ENCODE measurements around the gene LRBA.

DNA sequence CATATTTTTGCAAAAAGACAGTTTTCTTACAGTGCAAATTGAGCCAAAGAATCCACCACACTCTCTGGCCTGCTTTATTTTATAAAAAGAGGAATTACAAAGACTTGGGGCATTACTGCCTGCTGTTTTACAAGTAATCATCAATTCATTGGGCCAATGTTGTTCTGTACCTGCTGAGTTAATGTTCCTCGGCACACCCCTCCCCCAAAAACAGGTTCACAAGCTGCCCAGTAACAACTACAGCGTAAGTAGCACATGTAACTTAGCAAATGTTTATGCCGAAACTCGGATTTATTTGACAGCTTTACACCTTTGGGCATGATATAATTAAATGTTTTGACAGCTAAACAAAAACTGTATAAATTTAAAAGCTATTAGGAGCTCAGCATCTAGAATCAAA is 647.8 kb downstream of the LRBA start:
- TF ChIP-seq, protein P1, sequence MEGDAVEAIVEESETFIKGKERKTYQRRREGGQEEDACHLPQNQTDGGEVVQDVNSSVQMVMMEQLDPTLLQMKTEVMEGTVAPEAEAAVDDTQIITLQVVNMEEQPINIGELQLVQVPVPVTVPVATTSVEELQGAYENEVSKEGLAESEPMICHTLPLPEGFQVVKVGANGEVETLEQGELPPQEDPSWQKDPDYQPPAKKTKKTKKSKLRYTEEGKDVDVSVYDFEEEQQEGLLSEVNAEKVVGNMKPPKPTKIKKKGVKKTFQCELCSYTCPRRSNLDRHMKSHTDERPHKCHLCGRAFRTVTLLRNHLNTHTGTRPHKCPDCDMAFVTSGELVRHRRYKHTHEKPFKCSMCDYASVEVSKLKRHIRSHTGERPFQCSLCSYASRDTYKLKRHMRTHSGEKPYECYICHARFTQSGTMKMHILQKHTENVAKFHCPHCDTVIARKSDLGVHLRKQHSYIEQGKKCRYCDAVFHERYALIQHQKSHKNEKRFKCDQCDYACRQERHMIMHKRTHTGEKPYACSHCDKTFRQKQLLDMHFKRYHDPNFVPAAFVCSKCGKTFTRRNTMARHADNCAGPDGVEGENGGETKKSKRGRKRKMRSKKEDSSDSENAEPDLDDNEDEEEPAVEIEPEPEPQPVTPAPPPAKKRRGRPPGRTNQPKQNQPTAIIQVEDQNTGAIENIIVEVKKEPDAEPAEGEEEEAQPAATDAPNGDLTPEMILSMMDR (IDR thresholded peaks at IDR 0.05; ENCODE audit: low read depth, low read length, poor library complexity, severe bottlenecking), result no peak
- no peak for TF ChIP-seq EZH2phosphoT487 (IDR thresholded peaks at IDR 0.05; ENCODE audit: borderline replicate concordance, low read length)
